ENCODE data around the gene SRP54.

Gene SRP54

DNA sequence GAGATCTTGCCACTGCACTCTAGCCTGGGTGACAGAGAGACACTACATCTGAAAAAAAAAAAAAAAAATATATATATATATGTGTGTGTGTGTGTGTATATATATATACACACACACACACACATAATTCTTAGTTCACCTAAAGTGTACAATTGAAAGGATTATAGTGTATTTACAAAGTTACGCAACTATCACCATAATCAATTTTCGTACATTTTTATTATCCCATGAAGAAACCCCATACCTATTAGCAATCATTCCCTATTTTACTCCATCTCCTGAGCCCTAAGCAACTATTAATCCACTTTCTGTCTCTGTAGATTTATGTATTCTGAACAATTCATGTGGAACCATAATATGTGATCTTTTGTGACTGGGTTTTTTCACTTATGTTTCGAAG, 4.4 kb downstream of the SRP54 start:
- H4K20me1 ChIP-seq (ENCODE audit: control insufficient read depth, insufficient read depth, low read depth, low read length) = no peaks in the 10 kb centered on the region; the same call in 1 of the 2 replicates

DNA sequence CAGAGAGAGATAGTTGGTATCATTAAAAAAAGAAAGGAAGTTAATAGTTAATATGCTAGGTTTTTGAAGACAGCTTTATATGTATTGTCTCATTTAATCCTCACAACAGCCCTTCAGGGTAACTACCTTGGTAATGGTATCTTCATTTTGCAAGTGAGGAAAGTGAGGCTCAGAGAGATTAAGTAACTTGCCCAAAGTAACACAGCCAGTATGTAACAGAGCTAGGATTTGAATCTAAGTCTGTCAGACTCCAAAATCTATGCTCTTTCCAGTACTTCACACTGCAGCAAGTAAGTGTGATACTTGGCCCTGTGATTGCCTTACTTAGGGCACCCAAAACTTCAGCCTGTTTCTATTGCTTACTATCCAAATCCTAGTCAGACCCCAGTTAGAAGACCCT, 7.0 kb downstream of the SRP54 start:
- Histone ChIP-seq H3K27me3 (ENCODE audit: control insufficient read depth, low read length) (no peaks in the 10 kb centered on the region), H3K79me2 (ENCODE audit: control insufficient read depth, low read length) (peaks cover 89% of the 10 kb centered on the region), H3K9me3 (ENCODE audit: control insufficient read depth, insufficient read depth, low read length) (no peaks in the 10 kb centered on the region), H3K4me2 (ENCODE audit: low read length) (no peak overlapping the region), H4K20me1 (ENCODE audit: control insufficient read depth, insufficient read depth, low read depth, low read length) (no peaks in the 10 kb centered on the region; the same call in 1 of the 2 replicates), H3K4me3 (ENCODE audit: low read length) (no peak overlapping the region), H3K27ac (ENCODE audit: low read depth, low read length) (no peak overlapping the region), H3F3A (ENCODE audit: control insufficient read depth, insufficient read depth) (no peaks in the 10 kb centered on the region), H3K9me2 (replicated peaks; ENCODE audit: control insufficient read depth, low read length) (no peaks in the 10 kb centered on the region), H3K4me1 (ENCODE audit: control insufficient read depth, low read length) (peaks cover 13% of the 10 kb centered on the region), H3K36me3 (ENCODE audit: control insufficient read depth, low read length) (no peaks in the 10 kb centered on the region; the same call in 1 of the 2 replicates)
- TF ChIP-seq, protein P1, sequence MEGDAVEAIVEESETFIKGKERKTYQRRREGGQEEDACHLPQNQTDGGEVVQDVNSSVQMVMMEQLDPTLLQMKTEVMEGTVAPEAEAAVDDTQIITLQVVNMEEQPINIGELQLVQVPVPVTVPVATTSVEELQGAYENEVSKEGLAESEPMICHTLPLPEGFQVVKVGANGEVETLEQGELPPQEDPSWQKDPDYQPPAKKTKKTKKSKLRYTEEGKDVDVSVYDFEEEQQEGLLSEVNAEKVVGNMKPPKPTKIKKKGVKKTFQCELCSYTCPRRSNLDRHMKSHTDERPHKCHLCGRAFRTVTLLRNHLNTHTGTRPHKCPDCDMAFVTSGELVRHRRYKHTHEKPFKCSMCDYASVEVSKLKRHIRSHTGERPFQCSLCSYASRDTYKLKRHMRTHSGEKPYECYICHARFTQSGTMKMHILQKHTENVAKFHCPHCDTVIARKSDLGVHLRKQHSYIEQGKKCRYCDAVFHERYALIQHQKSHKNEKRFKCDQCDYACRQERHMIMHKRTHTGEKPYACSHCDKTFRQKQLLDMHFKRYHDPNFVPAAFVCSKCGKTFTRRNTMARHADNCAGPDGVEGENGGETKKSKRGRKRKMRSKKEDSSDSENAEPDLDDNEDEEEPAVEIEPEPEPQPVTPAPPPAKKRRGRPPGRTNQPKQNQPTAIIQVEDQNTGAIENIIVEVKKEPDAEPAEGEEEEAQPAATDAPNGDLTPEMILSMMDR (IDR thresholded peaks at IDR 0.05; ENCODE audit: low read depth, low read length, poor library complexity, severe bottlenecking) = no peak
- TF ChIP-seq EZH2phosphoT487 (IDR thresholded peaks at IDR 0.05; ENCODE audit: borderline replicate concordance, low read length) = no peak

More for the DNA sequence above, 4.4 kb downstream of the SRP54 start:
- Histone ChIP-seq H3K27ac (ENCODE audit: low read depth, low read length) (no peak overlapping the region), H3F3A (ENCODE audit: control insufficient read depth, insufficient read depth) (peaks cover 3% of the 10 kb centered on the region; the same call in 1 of the 2 replicates), H3K4me2 (ENCODE audit: low read length) (no peak overlapping the region), H3K27me3 (ENCODE audit: control insufficient read depth, low read length) (no peaks in the 10 kb centered on the region), H3K79me2 (ENCODE audit: control insufficient read depth, low read length) (peaks cover 88% of the 10 kb centered on the region), H3K9me2 (replicated peaks; ENCODE audit: control insufficient read depth, low read length) (no peaks in the 10 kb centered on the region), H3K9me3 (ENCODE audit: control insufficient read depth, insufficient read depth, low read length) (no peaks in the 10 kb centered on the region), H3K4me3 (ENCODE audit: low read length) (no peak overlapping the region), H3K4me1 (ENCODE audit: control insufficient read depth, low read length) (peaks cover 22% of the 10 kb centered on the region), H3K36me3 (ENCODE audit: control insufficient read depth, low read length) (no peaks in the 10 kb centered on the region; the same call in 1 of the 2 replicates)
- no peak for TF ChIP-seq EZH2phosphoT487 (IDR thresholded peaks at IDR 0.05; ENCODE audit: borderline replicate concordance, low read length)
- TF ChIP-seq, protein P1 (IDR thresholded peaks at IDR 0.05; ENCODE audit: low read depth, low read length, poor library complexity, severe bottlenecking) = no peak

DNA sequence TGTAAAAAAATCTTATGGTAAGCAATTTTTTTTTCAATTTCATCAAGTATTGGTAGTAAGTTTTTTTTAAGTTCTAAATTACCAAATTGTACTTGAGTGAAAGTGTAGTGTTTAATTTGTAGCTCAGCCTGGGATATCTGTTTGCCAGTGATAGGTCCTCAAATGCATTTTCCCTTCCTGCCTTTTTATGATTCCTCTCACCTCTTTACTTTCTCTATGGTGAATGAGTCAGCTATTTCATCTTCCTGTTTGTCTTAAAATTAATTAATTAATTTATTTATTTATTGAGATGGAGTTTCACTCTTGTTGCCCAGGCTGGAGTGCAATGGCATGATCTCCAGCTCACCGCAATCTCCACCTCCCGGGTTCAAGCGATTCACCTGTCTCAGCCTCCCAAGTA, 10.6 kb downstream of the SRP54 start:
- Histone ChIP-seq H3K36me3 (ENCODE audit: control insufficient read depth, low read length) (peaks cover 14% of the 10 kb centered on the region), H3K9me3 (ENCODE audit: control insufficient read depth, insufficient read depth, low read length) (no peaks in the 10 kb centered on the region), H3K27ac (ENCODE audit: low read depth, low read length) (no peak overlapping the region), H3K27me3 (ENCODE audit: control insufficient read depth, low read length) (no peaks in the 10 kb centered on the region), H3K9me2 (replicated peaks; ENCODE audit: control insufficient read depth, low read length) (no peaks in the 10 kb centered on the region), H3F3A (ENCODE audit: control insufficient read depth, insufficient read depth) (peaks cover 7% of the 10 kb centered on the region; the same call in 1 of the 2 replicates), H3K4me2 (ENCODE audit: low read length) (no peak overlapping the region), H3K4me1 (ENCODE audit: control insufficient read depth, low read length) (peaks cover 6% of the 10 kb centered on the region), H4K20me1 (ENCODE audit: control insufficient read depth, insufficient read depth, low read depth, low read length) (no peaks in the 10 kb centered on the region), H3K79me2 (ENCODE audit: control insufficient read depth, low read length) (peaks cover 65% of the 10 kb centered on the region), H3K4me3 (ENCODE audit: low read length) (no peak overlapping the region)
- TF ChIP-seq EZH2phosphoT487 (IDR thresholded peaks at IDR 0.05; ENCODE audit: borderline replicate concordance, low read length) = no peak
- TF ChIP-seq, protein P1 (IDR thresholded peaks at IDR 0.05; ENCODE audit: low read depth, low read length, poor library complexity, severe bottlenecking) = no peak
